Panc1 (cell line): ENCODE data around the gene LRRC59. TPM values are rescaled to one million over a fixed set of nuclear protein-coding genes. Genes with fewer than 3 reads are reported as not detected.
"Not testable (repeated sequence)": the region's sequence is repeated elsewhere in the genome, so short reads cannot be mapped to it uniquely, and the experiment has no call there.

Experiments used
- ATAC-seq: fragments of 200-7000 bp; cut with Tn5 transposase; 2 replicates; pipeline ENCODE4 v1.9.1; 2020; ENCODE audit warnings: mild to moderate bottlenecking, moderate library complexity
- BruUV-seq: library from RNA; stranded (reverse); fragments of 400-500 nt; replicated peaks from 2 replicates; lab custom pipeline; 2021; lab: Mats Ljungman, UMichigan
- CTCF ChIA-PET: fragments of 300-600 bp; sonication (Branson Sonifier 250); formaldehyde crosslinking; loops from one replicate; lab custom pipeline; 2022; ENCODE audit warnings: antibody characterized with exemption; lab: Charles Lee
- POLR2A ChIA-PET: fragments of 300-600 bp; sonication (Branson Sonifier 250); formaldehyde crosslinking; loops from one replicate; lab custom pipeline; 2022; ENCODE audit warnings: antibody characterized with exemption; lab: Charles Lee
- DNase-seq: peaks from one replicate; pipeline ENCODE4 v3.0.0-alpha.2; 2010; ENCODE audit warnings: low read depth, low spot score
- H3K27ac ChIP-seq: 2 replicates; pipeline ENCODE4 v1.5.1; 2011; ENCODE audit warnings: mild to moderate bottlenecking, low read length, inconsistent platforms
- H3K27me3 ChIP-seq: fragments of 200-500 bp; sonication (Bioruptor generic); 2 replicates; pipeline ENCODE4 v1.6.0; 2014; ENCODE audit warnings: low read length, inconsistent platforms; ENCODE audit not compliant: control insufficient read depth, insufficient read depth
- H3K36me3 ChIP-seq: fragments of 200-500 bp; sonication (Bioruptor generic); 2 replicates; pipeline ENCODE4 v1.5.1; 2014; ENCODE audit warnings: inconsistent platforms, mild to moderate bottlenecking, low read length, moderate library complexity; ENCODE audit not compliant: control insufficient read depth, insufficient read depth
- H3K4me1 ChIP-seq: 2 replicates; pipeline ENCODE4 v1.5.1; 2011; ENCODE audit warnings: inconsistent platforms, mild to moderate bottlenecking, low read length, moderate library complexity; ENCODE audit not compliant: control insufficient read depth, insufficient read depth
- H3K4me3 ChIP-seq, 2 experiments: 2 replicates each; pipeline ENCODE4 v1.5.1; 2011 to 2012; ENCODE audit warnings: low read depth in 2 of 2, low read length in 2 of 2, mild to moderate bottlenecking in 2 of 2, inconsistent platforms in 1 of 2, moderate library complexity in 1 of 2
- H3K9me3 ChIP-seq: fragments of 200-500 bp; sonication (Bioruptor generic); 2 replicates; pipeline ENCODE4 v1.5.1; 2014; ENCODE audit warnings: low read depth, mild to moderate bottlenecking, inconsistent platforms, low read length, moderate library complexity; ENCODE audit not compliant: control insufficient read depth, insufficient read depth
- CTCF ChIP-seq: fragments of 450-650 bp; IDR thresholded peaks from 2 replicates; pipeline ENCODE4 v1.5.1; 2017; ENCODE audit warnings: mild to moderate bottlenecking
- POLR2AphosphoS5 ChIP-seq: IDR thresholded peaks from 2 replicates; pipeline ENCODE4 v1.6.1; 2012; ENCODE audit warnings: mild to moderate bottlenecking, low read depth, low read length, moderate library complexity
- REST ChIP-seq, 2 experiments: IDR thresholded peaks; 2 replicates each; pipeline ENCODE4 v1.6.1; 2011 to 2012; ENCODE audit warnings: low read depth in 2 of 2, control low read depth in 1 of 2, low read length in 1 of 2, mild to moderate bottlenecking in 1 of 2, moderate library complexity in 1 of 2; ENCODE audit not compliant: insufficient read depth in 1 of 2
- SIN3A ChIP-seq: IDR thresholded peaks from 2 replicates; pipeline ENCODE4 v1.6.1; 2012; ENCODE audit warnings: low read depth, mild to moderate bottlenecking, low read length, moderate library complexity, borderline replicate concordance; ENCODE audit not compliant: insufficient read depth
- TCF7L2 ChIP-seq: IDR thresholded peaks from 2 replicates; pipeline ENCODE4 v1.6.1; 2011; ENCODE audit warnings: mild to moderate bottlenecking, low read depth, low read length, inconsistent platforms
- in situ Hi-C: cut with HindIII; loops from 2 replicates; pipeline ENCODE4 v1.10.0; 2016; ENCODE audit warnings: low sequenced_read_pairs, low pct_unique_long_range_greater_than_20kb
- intact Hi-C: fragments of 100-400 bp; cut with micrococcal nuclease; formaldehyde crosslinking; loops from one replicate; pipeline ENCODE4 v1.10.0; 2022; ENCODE audit not compliant: unreplicated experiment
- total RNA-seq: library from RNA; stranded (reverse); gene quantifications from one replicate; pipeline ENCODE4 v1.2.1, GENCODE V29; 2021; ENCODE audit not compliant: unreplicated experiment

LRRC59 gene
- total RNA-seq, 1 experiment from 2014 or later, result 167 TPM

GRCh38 chr17:50406578-50406977, 9.3 kb upstream of the LRRC59 start:
- Histone ChIP-seq H3K9me3 (no peaks in the 10 kb centered on the region), H3K36me3 (no peaks in the 10 kb centered on the region), H3K4me3 (no peak overlapping the region), H3K27ac (no peak overlapping the region), H3K27me3 (no peaks in the 10 kb centered on the region), H3K4me1 (no peaks in the 10 kb centered on the region)
- in situ Hi-C loops (no loop called here), intact Hi-C loops (no loop called here)
- DNase-seq (no peak), ATAC-seq (peak; percentile 48; the same call in 1 of the 2 replicates)
- TF ChIP-seq REST (IDR thresholded peaks at IDR 0.05; ENCODE audit: insufficient read depth in 1 of 2, low read depth in 2 of 2, low read length in 1 of 2) (no peak), SIN3A (no peak), POLR2AphosphoS5 (no peak), CTCF (no peak), TCF7L2 (no peak)
- ChIA-PET POLR2A (no interaction called here), CTCF (interaction anchor here (1.2 kb wide), 1 partner anchor 9 kb away, joined by 4 read pairs; the partner anchor contains the start of gene LRRC59)
- no TSS peak for BruUV-seq

GRCh38 chr17:50405351-50405750, 8.0 kb upstream of the LRRC59 start:
- H3K9me3 ChIP-seq, in situ Hi-C loops, H3K27ac ChIP-seq, ATAC-seq, BruUV-seq, H3K36me3 ChIP-seq, DNase-seq, H3K4me1 ChIP-seq, H3K27me3 ChIP-seq, CTCF ChIA-PET, H3K4me3 ChIP-seq, intact Hi-C loops: not testable (repeated sequence)
- POLR2A ChIA-PET, result interaction anchor here (0.6 kb wide), 1 partner anchor 49 kb away, joined by 9 read pairs; no protein-coding TSS in a partner anchor

- H3K27ac ChIP-seq, BruUV-seq, ATAC-seq, H3K9me3 ChIP-seq, intact Hi-C loops, in situ Hi-C loops, H3K27me3 ChIP-seq, DNase-seq, CTCF ChIA-PET, POLR2A ChIA-PET, H3K4me3 ChIP-seq: not testable (repeated sequence)
- Histone ChIP-seq H3K36me3 (peaks cover 17% of the 10 kb centered on the region), H3K4me1 (peaks cover 14% of the 10 kb centered on the region; the same call in 1 of the 2 replicates)
These were observed 2.3 kb upstream of the LRRC59 start for GRCh38 chr17:50399591-50399990.

- DNase-seq, H3K9me3 ChIP-seq, H3K4me3 ChIP-seq, H3K27ac ChIP-seq, in situ Hi-C loops, intact Hi-C loops, ATAC-seq, BruUV-seq, POLR2A ChIA-PET, H3K27me3 ChIP-seq: not testable (repeated sequence)
- H3K36me3 ChIP-seq, result peaks cover 26% of the 10 kb centered on the region
- peaks cover 14% of the 10 kb centered on the region; the same call in 1 of the 2 replicates for H3K4me1 ChIP-seq
- CTCF ChIA-PET, result interaction anchor here (2.7 kb wide), 1 partner anchor 37 kb away, joined by 21 read pairs; no protein-coding TSS in a partner anchor
These were observed 1.3 kb upstream of the LRRC59 start for GRCh38 chr17:50398672-50399071.
